HG02970 (cell line): ENCODE measurements around the gene DNAH14.
"Not testable (repeated sequence)": the region's sequence is repeated elsewhere in the genome, so short reads cannot be mapped to it uniquely, and the experiment has no call there.

Experiments used
- ATAC-seq: cut with Tn5 transposase; IDR thresholded peaks from one replicate; pipeline ENCODE4 v1.9.1; 2021; ENCODE audit warnings: mild to moderate bottlenecking, moderate library complexity, moderate number of reproducible peaks; ENCODE audit not compliant: unreplicated experiment, low FRiP score

Gene DNAH14

GRCh38 chr1:225137976-225138375, 208.5 kb downstream of the DNAH14 start:
- ATAC-seq: no peak

DNA sequence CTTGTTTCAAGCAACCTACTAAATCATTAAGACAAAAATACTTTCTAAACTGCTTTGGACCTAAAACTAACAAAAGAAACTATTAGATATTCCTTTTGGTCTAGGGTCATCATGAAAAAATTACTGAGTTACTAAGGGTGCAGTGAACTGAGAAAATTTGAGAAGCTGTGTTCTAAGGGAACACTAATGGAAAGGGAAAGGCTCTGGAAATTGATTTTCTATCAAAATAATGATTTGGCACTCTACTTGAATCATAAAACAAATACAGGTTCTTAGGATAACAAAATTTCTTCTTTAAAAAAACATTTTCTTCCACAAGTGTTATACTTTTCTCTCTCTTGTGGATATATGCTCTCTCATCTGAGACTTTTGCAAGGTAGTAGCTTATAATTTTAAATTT, 213.5 kb downstream of the DNAH14 start:
- ATAC-seq: no peak

DNA sequence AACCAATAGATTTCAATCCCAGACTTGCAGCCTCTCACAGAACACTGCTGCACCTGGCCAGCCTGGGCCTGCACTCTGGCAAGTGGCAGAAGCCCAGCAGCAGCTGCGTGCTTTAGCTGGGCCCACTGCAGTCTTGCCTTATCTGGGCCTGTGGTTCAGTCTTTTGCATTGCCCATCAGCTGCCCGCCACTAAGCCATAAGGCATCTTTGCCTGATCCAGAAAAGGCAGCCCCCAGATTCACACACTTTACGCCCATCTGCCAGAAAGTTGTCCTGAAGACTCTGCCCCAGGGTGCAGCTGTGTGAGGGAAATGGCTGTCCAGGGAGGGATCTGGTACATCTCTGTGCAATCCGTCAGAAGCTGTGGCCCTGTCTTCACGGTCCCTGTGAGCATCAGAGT, 217.0 kb downstream of the DNAH14 start:
- ATAC-seq: no peak

- ATAC-seq: not testable (repeated sequence)
These were observed 218.3 kb downstream of the DNAH14 start for GRCh38 chr1:225147791-225148190.

DNA sequence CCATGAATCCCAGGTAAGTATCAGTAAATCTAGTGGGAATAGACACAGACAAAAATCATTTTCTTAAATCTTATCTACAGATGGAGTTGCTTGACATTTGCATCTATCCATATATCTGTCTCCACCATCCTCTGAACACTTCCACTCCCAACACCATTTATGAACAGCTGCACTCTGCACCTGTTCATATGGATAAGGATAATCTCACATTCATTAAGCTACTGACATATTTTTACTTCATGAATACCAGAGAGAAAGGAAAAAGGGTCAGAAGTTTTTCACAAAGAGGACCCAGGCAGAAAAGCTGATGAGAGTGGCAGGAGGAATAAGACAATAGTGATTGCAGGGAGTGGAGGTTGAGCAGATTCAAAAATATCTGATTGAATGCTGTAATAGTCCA, 222.6 kb downstream of the DNAH14 start:
- ATAC-seq: no peak

DNA sequence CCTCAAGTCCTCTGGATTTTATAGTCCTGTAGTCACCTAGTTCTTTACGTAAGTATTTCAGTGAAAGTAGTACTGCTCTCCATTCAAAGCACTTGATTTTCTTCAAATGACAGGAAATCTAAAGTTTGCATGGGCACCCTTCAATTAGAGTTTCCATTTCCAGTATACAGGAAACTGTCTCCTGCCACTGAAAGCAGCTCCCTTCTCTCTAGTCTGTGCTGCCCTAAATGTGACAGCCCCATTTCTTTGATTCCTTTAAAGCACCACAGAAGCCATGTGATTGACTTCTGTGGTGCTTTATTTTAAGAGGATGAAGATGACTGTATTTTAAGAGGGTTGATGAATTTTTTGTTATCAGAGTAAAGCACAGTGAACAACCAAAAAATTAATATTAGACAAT, 226.1 kb downstream of the DNAH14 start:
- ATAC-seq: no peak

DNA sequence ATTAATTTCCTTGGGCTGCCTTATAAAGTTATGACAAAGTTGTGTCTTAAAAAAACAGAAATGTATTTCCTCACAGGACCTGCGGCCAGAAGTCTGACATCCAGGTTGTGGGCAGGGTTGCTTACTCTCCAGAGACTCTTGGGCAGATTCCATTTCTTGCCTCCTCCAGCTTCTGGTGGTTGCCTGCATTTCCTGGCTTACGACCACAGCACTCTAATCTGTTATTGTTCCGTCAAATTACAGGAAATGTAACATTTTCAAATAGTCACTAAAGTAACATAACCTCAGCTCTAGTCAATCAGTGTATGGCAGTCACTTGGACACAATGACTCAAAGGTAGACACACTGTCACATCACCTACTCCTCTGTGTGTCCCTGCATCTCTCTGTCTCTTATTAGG, 226.8 kb downstream of the DNAH14 start:
- ATAC-seq: no peak

DNA sequence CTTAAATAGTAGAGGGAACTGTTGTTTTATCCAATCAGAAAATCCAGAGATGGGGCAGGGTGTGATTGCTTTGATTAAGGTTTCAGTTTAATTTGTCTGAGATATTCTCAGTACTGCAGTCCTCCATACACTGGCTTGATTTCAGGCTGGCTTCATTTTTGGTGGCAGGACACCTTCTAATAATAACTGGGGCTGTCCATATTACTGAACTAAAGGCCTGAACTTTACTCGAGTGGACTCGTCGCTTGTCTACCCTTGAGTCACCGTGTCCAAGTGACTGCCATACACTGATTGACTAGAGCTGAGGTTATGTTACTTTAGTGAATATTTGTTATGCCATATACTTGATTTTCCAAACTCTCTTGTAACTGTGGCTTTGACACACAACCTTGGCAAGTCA, 228.8 kb downstream of the DNAH14 start:
- no peak for ATAC-seq

GRCh38 chr1:225159793-225160192, 230.3 kb downstream of the DNAH14 start:
- ATAC-seq: no peak

DNA sequence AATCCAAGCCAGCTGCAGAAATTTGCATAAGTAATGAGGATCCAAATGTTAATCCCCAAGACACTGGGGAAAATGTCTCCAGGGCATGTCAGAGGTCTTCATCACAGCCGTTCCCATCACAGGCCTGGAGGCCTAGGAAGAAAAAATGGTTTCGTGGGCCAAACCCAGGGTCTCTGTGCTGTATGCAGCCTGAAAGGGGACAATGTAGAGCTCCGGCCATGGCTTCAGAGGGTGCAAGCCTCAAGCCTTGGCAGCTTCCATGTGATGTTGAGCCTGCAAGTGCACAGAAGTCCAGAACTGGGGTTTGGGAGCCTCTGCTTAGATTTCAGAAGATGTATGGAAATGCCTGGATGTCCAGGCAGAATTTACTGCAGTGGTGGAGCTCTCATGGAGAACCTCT, 247.9 kb downstream of the DNAH14 start:
- ATAC-seq: not testable (repeated sequence)

DNA sequence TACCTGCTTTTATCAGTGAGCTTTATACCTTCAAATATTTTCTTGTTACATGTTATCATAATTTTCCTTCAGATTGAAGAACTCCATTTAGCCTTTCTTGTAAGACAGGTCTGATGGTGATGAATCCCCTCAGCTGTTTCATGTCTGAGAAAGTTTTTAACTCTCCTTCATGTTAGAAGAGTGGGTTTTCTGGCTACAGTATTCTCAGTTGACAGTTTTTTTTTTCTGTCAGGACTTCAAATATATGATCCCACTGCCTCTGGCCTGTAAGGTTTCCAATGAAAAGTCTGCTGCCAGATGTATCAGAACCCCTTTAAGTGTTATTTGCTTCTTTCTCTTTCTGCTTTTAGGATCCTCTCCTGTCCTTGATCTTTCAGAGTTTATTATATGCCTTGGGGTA, 250.2 kb downstream of the DNAH14 start:
- no peak for ATAC-seq

DNA sequence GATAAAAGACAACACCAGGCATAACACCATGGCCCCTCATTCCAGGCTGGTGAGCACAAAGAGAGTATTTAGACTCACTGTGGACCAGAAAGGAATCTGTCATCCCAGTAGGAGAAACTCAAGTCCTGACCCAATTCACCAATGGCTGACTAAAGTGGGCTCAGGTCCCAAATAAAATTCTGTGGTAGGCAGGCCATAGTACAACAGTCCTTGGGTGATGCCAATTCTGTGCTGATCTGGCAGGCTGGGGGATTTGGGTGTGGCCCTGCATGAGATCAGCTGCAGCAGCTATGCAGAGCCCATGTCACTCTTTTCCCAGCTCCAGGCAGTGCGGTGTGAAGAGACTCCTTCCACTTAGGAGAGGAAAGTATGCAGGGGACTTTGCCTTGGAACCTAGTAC, 253.2 kb downstream of the DNAH14 start:
- no peak for ATAC-seq

- ATAC-seq: no peak
These were observed 261.8 kb downstream of the DNAH14 start for GRCh38 chr1:225191199-225191753.

DNA sequence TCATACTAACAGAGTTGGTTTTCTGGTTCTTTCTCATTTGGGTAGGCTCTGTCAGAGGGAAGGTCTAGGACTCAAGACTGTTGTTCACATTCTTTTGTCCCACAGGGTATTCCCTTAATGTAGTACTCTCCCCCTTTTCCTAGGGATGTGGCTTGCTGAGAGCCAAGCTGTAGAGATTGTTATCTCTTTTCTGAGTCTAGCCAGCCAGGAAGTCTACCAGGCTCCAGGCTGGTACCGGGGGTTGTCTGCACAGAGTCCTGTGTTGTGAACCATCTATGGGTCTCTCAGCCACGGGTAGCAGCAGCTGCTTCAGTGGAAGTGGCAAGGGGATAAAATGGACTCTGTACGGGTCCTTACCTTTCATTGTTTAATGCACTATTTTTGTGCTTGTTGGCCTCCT, 272.0 kb downstream of the DNAH14 start:
- ATAC-seq: no peak

DNA sequence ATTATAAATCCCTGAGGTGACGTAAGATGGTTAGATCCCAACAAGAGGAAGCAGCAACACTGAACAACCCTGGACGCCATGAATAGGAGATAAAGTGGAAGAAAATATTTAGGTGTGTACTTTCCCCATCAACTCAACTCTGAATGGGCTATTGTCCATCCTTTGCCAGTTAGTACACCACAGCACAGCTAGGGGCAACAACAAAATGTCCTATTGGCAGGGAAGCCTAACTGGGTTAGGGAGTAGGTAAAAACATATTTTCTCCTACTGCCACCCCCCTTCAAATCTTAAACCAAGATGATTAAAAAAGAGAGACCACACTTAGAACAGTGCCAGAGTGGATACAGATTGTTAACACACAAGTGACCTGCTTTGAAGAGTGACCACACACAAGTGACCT, 278.3 kb downstream of the DNAH14 start:
- no peak for ATAC-seq

GRCh38 chr1:225209153-225209552, 279.7 kb downstream of the DNAH14 start:
- ATAC-seq: no peak

GRCh38 chr1:225210180-225210579, 280.7 kb downstream of the DNAH14 start:
- not testable (repeated sequence) for ATAC-seq

DNA sequence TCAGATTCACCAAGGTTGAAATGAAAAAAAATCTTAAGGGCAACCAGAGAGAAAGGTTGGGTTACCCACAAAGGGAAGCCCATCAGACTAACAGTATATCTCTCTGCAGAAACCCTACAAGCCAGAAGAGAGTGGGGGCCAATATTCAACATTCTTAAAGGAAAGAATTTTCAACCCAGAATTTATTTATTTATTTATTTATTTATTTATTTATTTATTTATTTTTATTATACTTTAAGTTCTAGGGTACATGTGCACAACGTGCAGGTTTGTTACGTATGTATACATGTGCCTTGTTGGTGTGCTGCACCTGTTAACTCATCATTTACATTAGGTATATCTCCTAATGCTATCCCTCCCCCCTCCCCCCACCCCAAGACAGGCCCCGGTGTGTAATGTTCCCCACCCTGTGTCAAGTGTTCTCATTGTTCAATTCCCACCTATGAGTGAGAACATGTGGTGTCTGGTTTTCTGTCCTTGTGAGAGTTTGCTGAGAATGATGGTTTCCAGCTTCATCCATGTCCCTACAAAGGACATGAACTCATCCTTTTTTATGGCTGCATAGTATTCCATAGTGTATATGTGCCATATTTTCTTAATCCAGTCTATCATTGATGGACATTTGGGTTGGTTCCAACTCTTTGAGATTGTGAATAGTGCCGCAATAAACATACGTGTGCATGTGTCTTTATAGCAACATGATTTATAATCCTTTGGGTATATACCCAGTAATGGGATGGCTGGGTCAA, 282.4 kb downstream of the DNAH14 start:
- ATAC-seq: not testable (repeated sequence)

DNA sequence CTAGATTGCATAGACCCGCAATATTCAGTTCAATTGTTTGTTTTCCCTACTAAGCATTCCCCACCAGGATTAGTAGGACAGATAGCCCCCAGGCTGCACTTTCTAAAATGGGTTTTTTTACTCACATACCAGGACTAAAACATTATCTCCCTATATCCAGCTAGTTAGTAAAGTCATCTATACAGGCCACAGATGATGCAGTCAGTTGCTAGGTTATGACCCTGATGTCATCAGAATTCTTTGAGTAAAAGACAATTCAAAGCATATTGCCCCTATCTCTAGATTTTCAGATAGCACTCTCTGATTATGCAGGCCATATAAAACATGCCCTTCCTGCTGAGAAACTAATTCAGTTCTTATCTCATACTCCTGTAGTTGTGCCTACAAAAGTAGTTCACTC, 294.8 kb downstream of the DNAH14 start:
- no peak for ATAC-seq

DNA sequence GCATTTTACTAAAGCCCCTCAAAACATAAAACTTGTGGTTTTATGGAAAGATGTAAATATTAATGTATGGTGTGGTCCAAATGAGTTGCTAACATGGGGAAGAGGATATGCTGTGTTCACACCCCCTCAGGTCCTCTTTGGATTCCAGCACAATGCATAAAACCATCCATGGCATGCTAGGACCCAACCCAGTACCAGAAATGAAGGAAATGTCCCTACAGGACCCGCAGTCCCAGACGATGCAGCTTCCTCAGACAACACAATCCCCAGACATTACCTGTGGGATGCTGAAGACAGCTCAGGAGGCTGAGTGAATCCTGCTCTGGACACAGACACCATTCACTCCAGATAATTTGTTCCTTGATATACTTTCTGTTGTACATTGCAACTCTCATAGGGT, 296.2 kb downstream of the DNAH14 start:
- ATAC-seq: no peak

DNA sequence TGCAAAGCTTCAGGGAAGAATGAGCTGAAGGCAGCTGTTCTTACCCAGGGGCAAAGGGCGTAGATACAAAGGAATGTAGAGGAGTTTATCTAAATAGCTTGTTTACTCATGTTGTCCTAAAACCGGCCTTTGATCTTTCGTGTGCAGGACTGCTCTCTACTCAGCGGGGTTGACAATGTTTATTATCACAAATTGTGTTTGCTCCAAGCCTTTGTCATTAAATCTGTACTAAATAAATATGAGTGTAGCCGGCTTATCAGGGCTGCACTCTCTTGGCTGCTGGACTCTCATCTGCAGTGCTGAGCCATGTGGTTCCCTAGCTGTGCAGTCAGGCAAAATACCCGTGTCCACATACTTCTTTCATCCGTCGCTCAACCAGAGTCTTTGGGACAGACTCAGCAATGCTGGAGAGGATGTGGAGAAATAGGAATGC, 299.4 kb downstream of the DNAH14 start:
- no peak for ATAC-seq

DNA sequence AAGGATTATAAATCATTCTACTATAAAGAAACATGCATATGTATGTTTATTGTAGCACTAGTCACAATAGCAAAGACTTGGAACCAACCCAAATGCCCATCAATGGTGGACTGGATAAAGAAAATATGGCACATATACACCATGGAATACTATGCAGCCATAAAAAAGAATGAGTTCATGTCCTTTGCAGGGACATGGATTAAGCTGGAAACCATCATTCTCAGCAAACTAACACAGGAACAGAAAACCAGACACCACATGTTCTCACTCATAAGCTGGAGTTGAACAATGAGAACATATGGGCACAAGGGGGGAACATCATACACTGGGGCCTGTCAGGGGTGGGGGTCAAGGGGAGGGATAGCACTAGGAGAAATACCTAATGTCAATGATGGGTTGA, 300.0 kb downstream of the DNAH14 start:
- not testable (repeated sequence) for ATAC-seq
